Left forelimb (tissue), 1 donor: ENCODE results near the gene MTMR2.
A peak's percentile ranks its signal among the peaks of the same experiment; 100 is the strongest.

ENCODE experiments used
- DNase-seq: peaks from one replicate; pipeline ENCODE4 v3.0.0-alpha.2; 2018; ENCODE audit warnings: low spot score

Gene MTMR2

GRCh38 chr11:95923728-95924413 is at the start of gene MTMR2:
Gene MTMR2, minus strand, starts transcription at chr11:95924107. Its CDS starts 153 bp downstream, at chr11:95923954.
- peak; percentile 91 for DNase-seq

GRCh38 chr11:95972060-95972459 is 48.2 kb upstream of the MTMR2 start:
- DNase-seq, result no peak

GRCh38 chr11:95968585-95968984 is 44.7 kb upstream of the MTMR2 start:
- no peak for DNase-seq

GRCh38 chr11:95964281-95964680 is 40.4 kb upstream of the MTMR2 start:
- no peak for DNase-seq

- no peak for DNase-seq
These were observed 37.9 kb upstream of the MTMR2 start for GRCh38 chr11:95961758-95962157.

- no peak for DNase-seq
These were observed 27.0 kb upstream of the MTMR2 start for GRCh38 chr11:95950905-95951304.

- no peak for DNase-seq
These were observed 24.7 kb upstream of the MTMR2 start for GRCh38 chr11:95948637-95949036.

- DNase-seq, result no peak
These were observed 20.7 kb upstream of the MTMR2 start for GRCh38 chr11:95944623-95945022.

GRCh38 chr11:95943546-95943945 is 19.6 kb upstream of the MTMR2 start:
- no peak for DNase-seq

GRCh38 chr11:95939091-95939490 is 15.2 kb upstream of the MTMR2 start:
- no peak for DNase-seq

- DNase-seq, result no peak
These were observed 13.5 kb upstream of the MTMR2 start for GRCh38 chr11:95937358-95937757.

- DNase-seq, result no peak
These were observed 9.7 kb upstream of the MTMR2 start for GRCh38 chr11:95933594-95933993.

- DNase-seq, result no peak
These were observed 8.0 kb upstream of the MTMR2 start for GRCh38 chr11:95931916-95932315.

GRCh38 chr11:95930948-95931347 is 7.0 kb upstream of the MTMR2 start:
- DNase-seq, result no peak

- no peak for DNase-seq
These were observed 2.8 kb upstream of the MTMR2 start for GRCh38 chr11:95926726-95927125.

GRCh38 chr11:95925011-95925410 is 1.1 kb upstream of the MTMR2 start:
- DNase-seq, result no peak

GRCh38 chr11:95924414-95924760 is 480 bp upstream of the MTMR2 start:
- DNase-seq, result no peak

GRCh38 chr11:95923439-95923727 is 524 bp downstream of the MTMR2 start:
- no peak for DNase-seq

- DNase-seq, result no peak
These were observed 1.1 kb downstream of the MTMR2 start for GRCh38 chr11:95922536-95923438.

GRCh38 chr11:95922099-95922498 is 1.8 kb downstream of the MTMR2 start:
- DNase-seq, result no peak

GRCh38 chr11:95920460-95921105 is 3.3 kb downstream of the MTMR2 start:
- no peak for DNase-seq

- no peak for DNase-seq
These were observed 4.4 kb downstream of the MTMR2 start for GRCh38 chr11:95919514-95919913.

GRCh38 chr11:95918720-95919119 is 5.2 kb downstream of the MTMR2 start:
- no peak for DNase-seq
